Measurements from ENCODE around the gene MPST.

The MPST gene

DNA sequence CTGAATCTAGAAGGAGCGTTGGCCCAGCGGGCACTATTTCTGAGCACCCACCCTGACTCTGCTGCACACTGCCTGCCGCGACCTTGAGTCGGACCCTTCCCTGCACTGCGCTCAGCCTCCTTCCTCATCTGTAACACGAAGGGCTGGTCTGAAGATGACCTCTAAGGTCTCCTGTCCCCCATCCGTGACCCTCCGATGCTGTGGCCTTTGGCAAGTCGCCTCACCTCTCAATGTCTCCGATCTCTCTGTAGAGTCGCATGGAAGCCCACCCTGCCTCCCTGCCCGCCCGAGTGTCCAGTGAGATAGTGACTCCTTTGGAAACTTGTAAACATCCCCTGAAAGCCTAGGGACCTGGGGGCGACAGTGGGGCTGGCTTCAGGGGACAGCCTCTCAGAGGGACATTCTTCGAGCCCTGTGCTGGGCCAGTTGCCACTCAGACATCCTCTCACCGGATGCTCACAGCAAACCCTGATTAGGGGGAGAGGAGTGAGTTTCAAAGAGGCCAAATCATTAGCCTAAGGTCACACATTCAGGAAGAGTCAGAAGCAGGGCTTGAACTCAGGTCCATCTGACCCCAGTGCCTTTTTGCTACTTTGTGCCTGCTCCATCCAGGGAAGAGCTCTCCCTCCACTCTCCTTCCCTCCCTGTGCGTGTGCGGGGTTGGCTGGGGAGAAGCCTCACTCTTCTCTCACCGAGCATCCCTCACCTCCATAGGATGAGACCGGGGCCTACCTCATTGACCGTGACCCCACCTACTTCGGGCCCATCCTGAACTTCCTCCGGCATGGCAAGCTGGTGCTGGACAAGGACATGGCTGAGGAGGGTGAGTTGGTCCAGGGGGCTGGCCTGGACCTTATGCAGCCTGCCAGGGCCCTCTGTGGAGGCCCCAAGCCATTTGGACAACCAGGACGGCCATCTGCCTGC, 33.1 kb downstream of the MPST start:
- H3K4me3 ChIP-seq = peak overlapping the region; percentile 88
- H3K27ac ChIP-seq = no peak overlapping the region
- TF ChIP-seq CTCF (IDR thresholded peaks at IDR 0.05) = no peak
- no peak for DNase-seq (ENCODE audit: low spot score)

- H3K27ac ChIP-seq = no peak overlapping the region
- TF ChIP-seq CTCF (IDR thresholded peaks at IDR 0.05) = no peak
- DNase-seq (ENCODE audit: low spot score) = no peak
- no peak overlapping the region for H3K4me3 ChIP-seq
Measured at GRCh38 chr22:37053310-37054055, 33.9 kb downstream of the MPST start.

- TF ChIP-seq CTCF (IDR thresholded peaks at IDR 0.05) = no peak
- DNase-seq (ENCODE audit: low spot score) = no peak
- Histone ChIP-seq H3K27ac (no peak overlapping the region), H3K4me3 (no peak overlapping the region)
Measured at GRCh38 chr22:37054056-37054395, 34.5 kb downstream of the MPST start.

DNA sequence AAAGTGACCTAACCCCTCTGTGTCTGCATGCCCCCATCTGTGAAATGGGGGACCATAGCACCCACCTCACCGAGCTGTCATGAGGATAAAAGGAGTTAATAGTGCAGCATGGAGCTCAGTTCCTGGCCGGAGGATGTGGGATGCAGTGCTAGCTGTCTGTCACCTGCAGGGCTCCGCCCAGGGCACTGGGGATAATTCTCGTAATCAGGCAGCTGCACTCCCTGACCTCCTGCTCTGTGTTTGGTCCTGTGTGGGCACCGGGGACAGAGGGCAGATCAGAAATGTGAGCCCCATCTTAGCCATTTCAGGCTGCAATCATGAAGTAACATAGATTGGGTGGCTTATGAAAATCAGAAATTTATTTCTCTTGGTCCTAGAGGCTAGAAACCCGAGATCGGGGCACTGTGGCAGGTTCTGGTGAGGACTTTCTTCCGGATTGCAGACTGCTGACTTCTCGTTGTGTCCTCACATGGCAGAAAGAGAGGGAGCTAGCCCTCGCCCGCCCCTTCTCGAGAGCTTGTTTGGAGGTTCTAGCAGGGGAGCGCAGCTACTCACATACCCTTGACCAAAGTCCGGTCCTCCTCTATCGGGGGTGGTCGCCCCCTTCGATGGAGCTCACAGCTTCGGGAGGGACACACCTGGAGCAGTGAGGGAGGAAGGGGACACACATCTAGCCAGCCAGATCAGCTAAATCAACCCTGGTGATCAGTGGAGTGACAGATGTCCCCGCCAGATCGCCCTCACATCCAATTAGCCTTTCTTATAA, 35.2 kb downstream of the MPST start:
- H3K4me3 ChIP-seq = no peak overlapping the region
- H3K27ac ChIP-seq = no peak overlapping the region
- TF ChIP-seq CTCF (IDR thresholded peaks at IDR 0.05) = no peak
- DNase-seq (ENCODE audit: low spot score) = no peak

DNA sequence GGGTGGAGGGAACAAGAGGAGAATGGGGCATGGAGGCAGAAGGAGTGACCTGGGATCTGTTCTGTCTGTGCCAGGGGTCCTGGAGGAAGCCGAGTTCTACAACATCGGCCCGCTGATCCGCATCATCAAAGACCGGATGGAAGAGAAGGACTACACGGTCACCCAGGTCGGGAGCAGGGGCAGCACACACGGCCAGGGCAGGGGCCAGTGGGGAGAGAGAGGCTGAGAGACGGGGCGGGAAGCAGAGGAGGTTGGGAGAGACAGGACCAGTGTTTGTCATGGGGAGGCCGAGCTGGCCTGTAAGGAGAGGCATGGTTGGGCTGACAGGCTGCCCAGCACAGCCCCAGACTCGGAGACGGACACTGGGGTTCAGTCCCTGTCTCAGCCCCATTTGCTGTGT, 36.7 kb downstream of the MPST start:
- Histone ChIP-seq H3K4me3 (no peak overlapping the region), H3K27ac (no peak overlapping the region)
- TF ChIP-seq CTCF (IDR thresholded peaks at IDR 0.05) = no peak
- DNase-seq (ENCODE audit: low spot score) = no peak

DNA sequence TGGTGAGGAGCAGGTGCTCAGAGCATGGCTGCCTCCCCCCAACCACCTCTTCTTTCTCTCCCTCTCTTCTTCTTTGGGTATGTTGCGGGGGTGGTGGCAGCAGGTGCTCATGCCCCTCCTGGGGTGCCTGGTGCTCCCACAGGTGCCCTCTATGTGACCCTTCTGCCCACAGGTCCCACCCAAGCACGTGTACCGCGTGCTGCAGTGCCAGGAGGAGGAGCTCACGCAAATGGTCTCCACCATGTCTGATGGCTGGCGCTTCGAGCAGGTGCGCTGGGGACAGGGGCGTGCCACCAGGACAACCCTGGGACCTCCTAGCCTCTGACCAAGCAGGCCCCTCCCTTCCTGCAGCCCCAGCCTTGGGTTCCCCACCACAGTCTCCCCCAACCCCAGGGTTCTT, 37.7 kb downstream of the MPST start:
- DNase-seq (ENCODE audit: low spot score) = no peak
- H3K4me3 ChIP-seq = no peak overlapping the region
- no peak overlapping the region for H3K27ac ChIP-seq
- TF ChIP-seq CTCF (IDR thresholded peaks at IDR 0.05) = no peak

Measured in coronary artery (tissue), 2 donors.